DMS53 treated with DMSO at 0.1 percent for 48 hours (cell line): ENCODE measurements around the gene SPRED2.

Experiments used
- DNase-seq: peaks from one replicate; lab custom pipeline; 2025; ENCODE audit not compliant: unreplicated experiment; lab: John Stamatoyannopoulos, UW

The SPRED2 gene

GRCh38 chr2:65281627-65282351 lies 150.6 kb downstream of the SPRED2 start:
- no peak for DNase-seq

GRCh38 chr2:65279756-65280155 lies 152.6 kb downstream of the SPRED2 start:
- DNase-seq: no peak

- DNase-seq: no peak
Measured at GRCh38 chr2:65278531-65278981, 153.8 kb downstream of the SPRED2 start.

- DNase-seq: peak; percentile 45
Measured at GRCh38 chr2:65277791-65278483, 154.5 kb downstream of the SPRED2 start.

- DNase-seq: no peak
Measured at GRCh38 chr2:65277118-65277517, 155.3 kb downstream of the SPRED2 start.

GRCh38 chr2:65276609-65277008 lies 155.8 kb downstream of the SPRED2 start:
- no peak for DNase-seq

- DNase-seq: no peak
Measured at GRCh38 chr2:65275141-65275915, 157.1 kb downstream of the SPRED2 start.

GRCh38 chr2:65273344-65273743 lies 159.1 kb downstream of the SPRED2 start:
- DNase-seq: no peak

GRCh38 chr2:65268957-65269356 lies 163.4 kb downstream of the SPRED2 start:
- no peak for DNase-seq

- no peak for DNase-seq
Measured at GRCh38 chr2:65267008-65267407, 165.4 kb downstream of the SPRED2 start.

GRCh38 chr2:65265671-65266045 lies 166.7 kb downstream of the SPRED2 start:
- DNase-seq: no peak

GRCh38 chr2:65264821-65265670 lies 167.4 kb downstream of the SPRED2 start:
- peak; percentile 71 for DNase-seq

GRCh38 chr2:65263986-65264385 lies 168.4 kb downstream of the SPRED2 start:
- DNase-seq: no peak

- DNase-seq: no peak
Measured at GRCh38 chr2:65263262-65263661, 169.1 kb downstream of the SPRED2 start.

GRCh38 chr2:65261676-65262075 lies 170.7 kb downstream of the SPRED2 start:
- no peak for DNase-seq
